Measurements from ENCODE around the gene SH3BGRL2. TPM values are rescaled to one million over a fixed set of nuclear protein-coding genes. Genes with fewer than 3 reads are reported as not detected.

Gene SH3BGRL2
- total RNA-seq, 1 experiment from 2014 or later, result 13.8 TPM

GRCh38 chr6:79610306-79611009 lies 20.7 kb upstream of the SH3BGRL2 start (continued):
- TF ChIP-seq ZNF425 (CRISPR knock-in tag; conservative IDR thresholded peaks at IDR 0.05) (no peak), NFATC4 (CRISPR knock-in tag; IDR thresholded peaks at IDR 0.05) (no peak), CDX4 (CRISPR knock-in tag; IDR thresholded peaks at IDR 0.05; ENCODE audit: borderline replicate concordance) (no peak), NR3C1 (CRISPR knock-in tag; conservative IDR thresholded peaks at IDR 0.05; ENCODE audit: low read depth) (no peak), ESRRA (CRISPR knock-in tag; IDR thresholded peaks at IDR 0.05; ENCODE audit: borderline replicate concordance) (no peak), CTCF (IDR thresholded peaks at IDR 0.05) (no peak), NR1H2 (CRISPR knock-in tag; IDR thresholded peaks at IDR 0.05) (no peak)

- ChIA-PET CTCF (interaction anchor here (0.6 kb wide), 1 partner anchor 27 kb away, joined by 3 read pairs; no protein-coding TSS in a partner anchor), POLR2A (interaction anchor here (0.8 kb wide), 1 partner anchor 75 kb away, joined by 3 read pairs; the partner anchor contains the start of gene LCA5)
- DNase-seq (ENCODE audit: low spot score), result no peak
- Mint-ChIP-seq H3K4me1 (peaks cover 14% of the 10 kb centered on the region), H3K36me3 (no peaks in the 10 kb centered on the region), H3K27me3 (ENCODE audit: low read depth) (no peaks in the 10 kb centered on the region), H3K9me3 (no peaks in the 10 kb centered on the region), H3K27ac (no peak overlapping the region), H3K4me3 (no peak overlapping the region)
- TF ChIP-seq IRF1 (CRISPR knock-in tag; IDR thresholded peaks at IDR 0.05), result no peak
- TF ChIP-seq NFYB (CRISPR knock-in tag; conservative IDR thresholded peaks at IDR 0.05; ENCODE audit: low read depth), result no peak
- TF ChIP-seq ERG (CRISPR knock-in tag; IDR thresholded peaks at IDR 0.05), result no peak
- ATAC-seq, result no peak
Measured at GRCh38 chr6:79612457-79612856, 18.7 kb upstream of the SH3BGRL2 start.

- no peaks in the 10 kb centered on the region for H3K9me3 Mint-ChIP-seq
- H3K36me3 Mint-ChIP-seq, result no peaks in the 10 kb centered on the region
- H3K4me1 Mint-ChIP-seq, result peaks cover 14% of the 10 kb centered on the region
- CTCF ChIA-PET, result no interaction called here
- ATAC-seq (no peak), DNase-seq (ENCODE audit: low spot score) (no peak)
- no peaks in the 10 kb centered on the region for H3K27me3 Mint-ChIP-seq (ENCODE audit: low read depth)
- H3K27ac Mint-ChIP-seq, result no peak overlapping the region
- no peak overlapping the region for H3K4me3 Mint-ChIP-seq
- POLR2A ChIA-PET, result interaction anchor here (0.8 kb wide), 1 partner anchor 76 kb away, joined by 3 read pairs; the partner anchor contains the start of gene LCA5
- TF ChIP-seq TEAD1 (CRISPR knock-in tag; IDR thresholded peaks at IDR 0.05) (no peak), ZNF281 (CRISPR knock-in tag; IDR thresholded peaks at IDR 0.05) (no peak), NFE2L1 (CRISPR knock-in tag; IDR thresholded peaks at IDR 0.05) (no peak), SMAD4 (CRISPR knock-in tag; IDR thresholded peaks at IDR 0.05) (no peak), GTF2I (CRISPR knock-in tag; conservative IDR thresholded peaks at IDR 0.05) (no peak), EMX1 (CRISPR knock-in tag; IDR thresholded peaks at IDR 0.05) (no peak), GRHL2 (CRISPR knock-in tag; IDR thresholded peaks at IDR 0.05; ENCODE audit: insufficient replicate concordance, severe bottlenecking) (no peak), ZNF532 (CRISPR knock-in tag; IDR thresholded peaks at IDR 0.05; ENCODE audit: borderline replicate concordance) (no peak), JUN (CRISPR knock-in tag; IDR thresholded peaks at IDR 0.05) (no peak)
Measured at GRCh38 chr6:79612918-79613317, 18.2 kb upstream of the SH3BGRL2 start.
